Measurements from ENCODE around the gene MYLK. TPM values are rescaled to one million over a fixed set of nuclear protein-coding genes. Genes with fewer than 3 reads are reported as not detected.
A peak's percentile ranks its signal among the peaks of the same experiment; 100 is the strongest.

The MYLK gene
- polyA plus RNA-seq, 3 donors, result 0.35 to 1.3 (median 0.51) TPM

DNA sequence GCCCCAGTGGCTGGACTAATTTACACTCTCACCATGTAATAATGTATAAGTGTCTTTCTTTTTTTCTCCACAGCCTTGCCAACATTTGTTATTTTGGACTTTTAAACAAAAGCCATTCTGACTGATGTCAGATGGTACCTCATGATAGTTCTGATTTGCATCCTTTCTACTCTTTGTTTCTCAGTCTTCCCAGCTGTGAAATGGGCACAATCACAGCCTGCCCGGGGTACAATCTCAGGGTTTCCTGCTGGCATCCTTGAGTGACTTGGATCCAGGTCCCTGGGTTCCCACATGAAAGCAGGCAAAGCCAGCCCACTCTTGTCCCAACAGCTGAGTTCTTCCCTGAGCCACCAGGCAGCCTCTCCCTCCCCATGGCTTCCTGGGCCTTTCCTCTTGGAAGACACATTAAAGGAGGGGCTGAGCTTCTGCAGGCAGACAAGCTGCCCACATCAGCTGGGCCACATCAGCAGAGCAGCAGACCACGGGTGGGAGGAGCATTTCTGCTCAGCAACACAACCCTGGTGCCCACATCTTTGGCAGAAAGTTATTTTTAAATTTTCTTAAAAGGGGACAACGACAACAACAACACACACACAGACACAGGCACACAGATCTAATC, 82.0 kb downstream of the MYLK start:
- WGBS (ENCODE audit: insufficient coverage), result 100% methylated on average over 2 of the region's 3 CpGs
- H3K4me1 ChIP-seq (ENCODE audit: control insufficient read depth in 1 of 2, insufficient read depth in 2 of 2, low read length in 2 of 2), result no peaks in the 10 kb centered on the region
- H3K9ac ChIP-seq (ENCODE audit: insufficient read depth, low read length, poor library complexity, severe bottlenecking), result no peak overlapping the region
- peaks cover 1 to 4% (median 4%) of the 10 kb centered on the region in 3 donors for H3K27me3 Mint-ChIP-seq (ENCODE audit: low read depth in 3 of 3)
- H3K4me2 ChIP-seq (replicated peaks; ENCODE audit: extremely low read depth, low read length, poor library complexity, severe bottlenecking), result no peak overlapping the region
- H3K9me3 Mint-ChIP-seq, result no peaks in the 10 kb centered on the region
- H3K9me3 ChIP-seq (replicated peaks in 1 of 2; ENCODE audit: control insufficient read depth in 1 of 2, insufficient read depth in 1 of 2, low read length in 2 of 2), result no peaks in the 10 kb centered on the region
- H2AFZ ChIP-seq (ENCODE audit: insufficient read depth, low read depth, low read length, poor library complexity, severe bottlenecking), result no peak overlapping the region
- H3K36me3 ChIP-seq (replicated peaks in 1 of 2; ENCODE audit: control insufficient read depth in 1 of 2, insufficient read depth in 2 of 2, low read length in 2 of 2), result no peaks in the 10 kb centered on the region
- no peaks in the 10 kb centered on the region for H3K36me3 Mint-ChIP-seq
- H3K79me2 ChIP-seq (ENCODE audit: insufficient read depth, low read length), result no peaks in the 10 kb centered on the region
- no peak overlapping the region for H3K4me3 ChIP-seq (replicated peaks in 1 of 3; ENCODE audit: low read depth in 2 of 3, low read length in 3 of 3)
- no peaks in the 10 kb centered on the region for H4K20me1 ChIP-seq (ENCODE audit: insufficient read depth, low read length)
- no peaks in the 10 kb centered on the region for H3K27me3 ChIP-seq (ENCODE audit: control insufficient read depth in 2 of 2, insufficient read depth in 2 of 2, low read length in 2 of 2)
- H3K4me1 Mint-ChIP-seq, result no peaks in the 10 kb centered on the region
- TF ChIP-seq, protein P1, sequence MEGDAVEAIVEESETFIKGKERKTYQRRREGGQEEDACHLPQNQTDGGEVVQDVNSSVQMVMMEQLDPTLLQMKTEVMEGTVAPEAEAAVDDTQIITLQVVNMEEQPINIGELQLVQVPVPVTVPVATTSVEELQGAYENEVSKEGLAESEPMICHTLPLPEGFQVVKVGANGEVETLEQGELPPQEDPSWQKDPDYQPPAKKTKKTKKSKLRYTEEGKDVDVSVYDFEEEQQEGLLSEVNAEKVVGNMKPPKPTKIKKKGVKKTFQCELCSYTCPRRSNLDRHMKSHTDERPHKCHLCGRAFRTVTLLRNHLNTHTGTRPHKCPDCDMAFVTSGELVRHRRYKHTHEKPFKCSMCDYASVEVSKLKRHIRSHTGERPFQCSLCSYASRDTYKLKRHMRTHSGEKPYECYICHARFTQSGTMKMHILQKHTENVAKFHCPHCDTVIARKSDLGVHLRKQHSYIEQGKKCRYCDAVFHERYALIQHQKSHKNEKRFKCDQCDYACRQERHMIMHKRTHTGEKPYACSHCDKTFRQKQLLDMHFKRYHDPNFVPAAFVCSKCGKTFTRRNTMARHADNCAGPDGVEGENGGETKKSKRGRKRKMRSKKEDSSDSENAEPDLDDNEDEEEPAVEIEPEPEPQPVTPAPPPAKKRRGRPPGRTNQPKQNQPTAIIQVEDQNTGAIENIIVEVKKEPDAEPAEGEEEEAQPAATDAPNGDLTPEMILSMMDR (IDR thresholded peaks at IDR 0.05), result no peak
- H3K4me3 Mint-ChIP-seq, result no peak overlapping the region
- no peak overlapping the region for H3K27ac ChIP-seq (ENCODE audit: low read depth in 1 of 2, low read length in 2 of 2)
- H3K27ac Mint-ChIP-seq, result peak overlapping the region in 1 of 7 donors; percentile 3
- no peak for DNase-seq
- intact Hi-C loops (cut with micrococcal nuclease), result no loop called here

DNA sequence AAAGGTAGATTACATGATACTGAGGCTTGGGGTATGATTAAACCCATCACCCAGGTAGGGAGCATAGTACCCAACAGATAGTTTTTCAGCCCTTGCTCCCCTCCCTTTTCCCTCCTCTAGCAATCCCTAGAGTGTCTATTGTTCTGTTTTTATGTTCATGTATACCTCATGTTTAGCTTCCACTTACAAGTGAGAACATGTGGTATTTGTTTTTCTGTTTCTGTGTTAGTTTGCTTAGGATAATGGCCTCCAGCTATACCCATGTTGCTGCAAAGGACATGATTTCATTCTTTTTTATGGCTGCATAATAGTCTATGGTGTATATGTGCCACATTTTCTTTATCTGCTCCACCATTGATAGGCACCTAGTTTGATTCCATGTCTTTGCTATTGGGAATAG, 82.7 kb downstream of the MYLK start:
- H3K79me2 ChIP-seq (ENCODE audit: insufficient read depth, low read length), result no peaks in the 10 kb centered on the region
- Mint-ChIP-seq H3K27me3 (ENCODE audit: low read depth in 3 of 3) (peaks cover 1 to 4% (median 4%) of the 10 kb centered on the region in 3 donors), H3K4me1 (no peaks in the 10 kb centered on the region), H3K27ac (no peak overlapping the region), H3K4me3 (no peak overlapping the region), H3K36me3 (no peaks in the 10 kb centered on the region), H3K9me3 (no peaks in the 10 kb centered on the region)
- DNase-seq, result no peak
- TF ChIP-seq, protein P1 (IDR thresholded peaks at IDR 0.05), result no peak
- H3K9ac ChIP-seq (ENCODE audit: insufficient read depth, low read length, poor library complexity, severe bottlenecking), result no peak overlapping the region
- no peaks in the 10 kb centered on the region for H3K9me3 ChIP-seq (replicated peaks in 1 of 2; ENCODE audit: control insufficient read depth in 1 of 2, insufficient read depth in 1 of 2, low read length in 2 of 2)
- H3K4me3 ChIP-seq (replicated peaks in 1 of 3; ENCODE audit: low read depth in 2 of 3, low read length in 3 of 3), result no peak overlapping the region
- no peaks in the 10 kb centered on the region for H3K4me1 ChIP-seq (ENCODE audit: control insufficient read depth in 1 of 2, insufficient read depth in 2 of 2, low read length in 2 of 2)
- H3K27ac ChIP-seq (ENCODE audit: low read depth in 1 of 2, low read length in 2 of 2), result no peak overlapping the region
- H3K27me3 ChIP-seq (ENCODE audit: control insufficient read depth in 2 of 2, insufficient read depth in 2 of 2, low read length in 2 of 2), result no peaks in the 10 kb centered on the region
- intact Hi-C loops (cut with micrococcal nuclease), result no loop called here
- H3K4me2 ChIP-seq (replicated peaks; ENCODE audit: extremely low read depth, low read length, poor library complexity, severe bottlenecking), result no peak overlapping the region
- no peaks in the 10 kb centered on the region for H3K36me3 ChIP-seq (replicated peaks in 1 of 2; ENCODE audit: control insufficient read depth in 1 of 2, insufficient read depth in 2 of 2, low read length in 2 of 2)
- no peak overlapping the region for H2AFZ ChIP-seq (ENCODE audit: insufficient read depth, low read depth, low read length, poor library complexity, severe bottlenecking)
- H4K20me1 ChIP-seq (ENCODE audit: insufficient read depth, low read length), result no peaks in the 10 kb centered on the region

Measured in CD14-positive monocyte (primary cell).